ENCODE data around the gene MC1R.

GRCh38 chr16:89897204-89897603 lies 21.5 kb upstream of the MC1R start:
- TF ChIP-seq CTCF (IDR thresholded peaks at IDR 0.05): no peak
- TF ChIP-seq POLR2A (IDR thresholded peaks at IDR 0.05): no peak
- TF ChIP-seq EP300 (IDR thresholded peaks at IDR 0.05): no peak
- no peak for TF ChIP-seq POLR2AphosphoS5 (IDR thresholded peaks at IDR 0.05)

Measured in stomach (tissue), 4 donors.